ENCODE results near the gene L2HGDH. TPM values are rescaled to one million over a fixed set of nuclear protein-coding genes. Genes with fewer than 3 reads are reported as not detected.
A peak's percentile ranks its signal among the peaks of the same experiment; 100 is the strongest.

L2HGDH gene
- total RNA-seq, 4 donors from 2014 or later, result 0.80 to 73.3 (median 8.3) TPM

- 68 to 72% methylated on average over 7 to 14 of the region's 14 CpGs for WGBS, 2 donors (ENCODE audit: low coverage in 1 of 2)
- no peaks in the 10 kb centered on the region for H3K36me3 ChIP-seq
- TF ChIP-seq EP300 (IDR thresholded peaks at IDR 0.05; ENCODE audit: low read depth) (no peak), CTCF (IDR thresholded peaks at IDR 0.05) (no peak), POLR2A (IDR thresholded peaks at IDR 0.05) (no peak), POLR2AphosphoS5 (IDR thresholded peaks at IDR 0.05) (no peak)
- in situ Hi-C loops (cut with MboI; ENCODE audit: low pct_ligation_motif_present in 1 of 4, low pct_unique_long_range_greater_than_20kb in 1 of 4, low sequenced_read_pairs in 3 of 4), result no loop called here
- H3K27me3 ChIP-seq, result no peaks in the 10 kb centered on the region
- no peak overlapping the region for H3K27ac ChIP-seq
- no peaks in the 10 kb centered on the region for H3K9me3 ChIP-seq
- intact Hi-C loops (cut with DNase I; ENCODE audit: low total_unique reads), result no loop called here
- H3K4me1 ChIP-seq, result peaks cover 13 to 25% (median 16%) of the 10 kb centered on the region in 4 donors
- H3K4me3 ChIP-seq, result no peak overlapping the region
- no peak for DNase-seq
Observed at GRCh38 chr14:50233166-50233950, 78.7 kb downstream of the L2HGDH start.

- DNase-seq, result no peak
- Histone ChIP-seq H3K27me3 (no peaks in the 10 kb centered on the region), H3K36me3 (no peaks in the 10 kb centered on the region), H3K27ac (peak overlapping the region; percentile 94 to 100 (median 100)), H3K4me1 (peaks cover 11 to 36% (median 17%) of the 10 kb centered on the region in 4 donors), H3K9me3 (no peaks in the 10 kb centered on the region), H3K4me3 (peak overlapping the region; percentile 71 to 97 (median 84))
- WGBS, 2 donors (ENCODE audit: low coverage in 1 of 2), result 52% methylated on average over 8 to 13 of the region's 13 CpGs
- intact Hi-C loops (cut with DNase I; ENCODE audit: low total_unique reads), result no loop called here
- in situ Hi-C loops (cut with MboI; ENCODE audit: low pct_ligation_motif_present in 1 of 4, low pct_unique_long_range_greater_than_20kb in 1 of 4, low sequenced_read_pairs in 3 of 4), result no loop called here
- TF ChIP-seq CTCF (IDR thresholded peaks at IDR 0.05) (peak in 1 of 5 experiments; percentile 18), POLR2AphosphoS5 (IDR thresholded peaks at IDR 0.05) (no peak), POLR2A (IDR thresholded peaks at IDR 0.05) (no peak), EP300 (IDR thresholded peaks at IDR 0.05; ENCODE audit: low read depth) (no peak)
Observed at GRCh38 chr14:50232276-50232642, 79.8 kb downstream of the L2HGDH start.

GRCh38 chr14:50231475-50232275 lies 80.4 kb downstream of the L2HGDH start, which contains the start of gene SOS2:
Gene SOS2 (minus strand): TSS chr14:50231578. CDS start chr14:50231283, 295 bp downstream.
- no peaks in the 10 kb centered on the region for H3K9me3 ChIP-seq
- intact Hi-C loops (cut with DNase I; ENCODE audit: low total_unique reads) (no loop called here), in situ Hi-C loops (cut with MboI; ENCODE audit: low pct_ligation_motif_present in 1 of 4, low pct_unique_long_range_greater_than_20kb in 1 of 4, low sequenced_read_pairs in 3 of 4) (no loop called here)
- no peaks in the 10 kb centered on the region for H3K27me3 ChIP-seq
- peak within 1 kb of the TSS; percentile 72 to 97 (median 84) for H3K4me3 ChIP-seq
- peaks cover 13 to 42% (median 18%) of the 10 kb centered on the region in 4 donors for H3K4me1 ChIP-seq
- TF ChIP-seq EP300 (IDR thresholded peaks at IDR 0.05; ENCODE audit: low read depth) (no peak), POLR2AphosphoS5 (IDR thresholded peaks at IDR 0.05) (peak; percentile 62 to 88 (median 87)), CTCF (IDR thresholded peaks at IDR 0.05) (peak in 2 of 5 experiments; percentile 19 to 23), POLR2A (IDR thresholded peaks at IDR 0.05) (peak; percentile 83)
- WGBS, 2 donors (ENCODE audit: low coverage in 1 of 2), result 1% methylated on average over 74 of the region's 90 CpGs; no CpG with 5 or more reads in 1 of the 2 donors
- DNase-seq, result peak; percentile 92
- no peaks in the 10 kb centered on the region for H3K36me3 ChIP-seq
- H3K27ac ChIP-seq, result peak within 1 kb of the TSS; percentile 94 to 100 (median 100)
